GM21528 (cell line): ENCODE measurements around the gene SH3GL3.

Source experiments
- ATAC-seq: cut with Tn5 transposase; IDR thresholded peaks from one replicate; pipeline ENCODE4 v1.9.1; 2021; ENCODE audit warnings: mild to moderate bottlenecking, moderate library complexity; ENCODE audit not compliant: unreplicated experiment, low FRiP score

Gene SH3GL3

GRCh38 chr15:83559310-83559966 lies 112.3 kb downstream of the SH3GL3 start:
- ATAC-seq, result peak; percentile 63

GRCh38 chr15:83561661-83562060 lies 114.5 kb downstream of the SH3GL3 start:
- no peak for ATAC-seq

GRCh38 chr15:83565138-83565537 lies 118.0 kb downstream of the SH3GL3 start:
- ATAC-seq, result no peak

- no peak for ATAC-seq
Observed at GRCh38 chr15:83565553-83566159, 118.5 kb downstream of the SH3GL3 start.

GRCh38 chr15:83567318-83567717 lies 120.2 kb downstream of the SH3GL3 start:
- ATAC-seq, result no peak

GRCh38 chr15:83569341-83569740 lies 122.2 kb downstream of the SH3GL3 start:
- ATAC-seq, result no peak

- no peak for ATAC-seq
Observed at GRCh38 chr15:83570756-83571155, 123.6 kb downstream of the SH3GL3 start.

GRCh38 chr15:83571820-83572707 lies 124.9 kb downstream of the SH3GL3 start:
- no peak for ATAC-seq

- ATAC-seq, result no peak
Observed at GRCh38 chr15:83574345-83574744, 127.2 kb downstream of the SH3GL3 start.

- ATAC-seq, result no peak
Observed at GRCh38 chr15:83578691-83579090, 131.6 kb downstream of the SH3GL3 start.

GRCh38 chr15:83581381-83581780 lies 134.2 kb downstream of the SH3GL3 start:
- ATAC-seq, result no peak

- ATAC-seq, result no peak
Observed at GRCh38 chr15:83582381-83582780, 135.2 kb downstream of the SH3GL3 start.

GRCh38 chr15:83585601-83586335 lies 138.6 kb downstream of the SH3GL3 start:
- no peak for ATAC-seq

GRCh38 chr15:83587091-83587490 lies 139.9 kb downstream of the SH3GL3 start:
- no peak for ATAC-seq

- ATAC-seq, result no peak
Observed at GRCh38 chr15:83588441-83588840, 141.3 kb downstream of the SH3GL3 start.

GRCh38 chr15:83592370-83593040 lies 145.4 kb downstream of the SH3GL3 start:
- ATAC-seq, result no peak

- ATAC-seq, result no peak
Observed at GRCh38 chr15:83595191-83595590, 148.1 kb downstream of the SH3GL3 start.

GRCh38 chr15:83598031-83598430 lies 150.9 kb downstream of the SH3GL3 start:
- no peak for ATAC-seq

- no peak for ATAC-seq
Observed at GRCh38 chr15:83602021-83602420, 154.9 kb downstream of the SH3GL3 start.

GRCh38 chr15:83604549-83604948 lies 157.4 kb downstream of the SH3GL3 start:
- ATAC-seq, result no peak
